ENCODE results near the gene RAX2. TPM values are rescaled to one million over a fixed set of nuclear protein-coding genes. Genes with fewer than 3 reads are reported as not detected.

The RAX2 gene
- total RNA-seq, 1 donor from 2014 or later: not detected

GRCh38 chr19:3774621-3775373 is 2.8 kb upstream of the RAX2 start:
- Histone ChIP-seq H3K27ac (no peak overlapping the region), H3K36me3 (no peaks in the 10 kb centered on the region), H3K9me3 (no peaks in the 10 kb centered on the region), H3K27me3 (no peaks in the 10 kb centered on the region), H3K4me3 (no peak overlapping the region), H3K4me1 (no peaks in the 10 kb centered on the region)
- ATAC-seq (no peak), DNase-seq (no peak)
- intact Hi-C loops (cut with DNase I): no loop called here
- TF ChIP-seq CTCF (IDR thresholded peaks at IDR 0.05): no peak

- Histone ChIP-seq H3K4me1 (no peaks in the 10 kb centered on the region), H3K9me3 (no peaks in the 10 kb centered on the region), H3K36me3 (no peaks in the 10 kb centered on the region), H3K27me3 (no peaks in the 10 kb centered on the region), H3K4me3 (no peak overlapping the region), H3K27ac (no peak overlapping the region)
- DNase-seq (no peak), ATAC-seq (no peak)
- intact Hi-C loops (cut with DNase I): no loop called here
- TF ChIP-seq CTCF (IDR thresholded peaks at IDR 0.05): no peak
Observed at GRCh38 chr19:3773814-3774515, 1.9 kb upstream of the RAX2 start.

GRCh38 chr19:3771000-3771905 is 775 bp downstream of the RAX2 start:
- no peak for DNase-seq
- ATAC-seq: no peak
- intact Hi-C loops (cut with DNase I): no loop called here
- H3K4me1 ChIP-seq: no peaks in the 10 kb centered on the region
- H3K4me3 ChIP-seq: no peak overlapping the region
- H3K27me3 ChIP-seq: no peaks in the 10 kb centered on the region
- no peak for TF ChIP-seq CTCF (IDR thresholded peaks at IDR 0.05)
- no peak overlapping the region for H3K27ac ChIP-seq
- H3K36me3 ChIP-seq: peaks cover 19% of the 10 kb centered on the region
- no peaks in the 10 kb centered on the region for H3K9me3 ChIP-seq

- Histone ChIP-seq H3K4me3 (no peak overlapping the region), H3K27me3 (no peaks in the 10 kb centered on the region), H3K4me1 (no peaks in the 10 kb centered on the region), H3K36me3 (peaks cover 28% of the 10 kb centered on the region), H3K9me3 (no peaks in the 10 kb centered on the region), H3K27ac (no peak overlapping the region)
- intact Hi-C loops (cut with DNase I): no loop called here
- DNase-seq (no peak), ATAC-seq (no peak)
- TF ChIP-seq CTCF (IDR thresholded peaks at IDR 0.05): no peak
Observed at GRCh38 chr19:3770136-3770999, 1.7 kb downstream of the RAX2 start.

- TF ChIP-seq CTCF (IDR thresholded peaks at IDR 0.05): no peak
- DNase-seq: no peak
- intact Hi-C loops (cut with DNase I): no loop called here
- no peak for ATAC-seq
- Histone ChIP-seq H3K27me3 (no peaks in the 10 kb centered on the region), H3K4me3 (no peak overlapping the region), H3K9me3 (no peaks in the 10 kb centered on the region), H3K27ac (no peak overlapping the region), H3K36me3 (peaks cover 33% of the 10 kb centered on the region), H3K4me1 (no peaks in the 10 kb centered on the region)
Observed at GRCh38 chr19:3769494-3769893, 2.5 kb downstream of the RAX2 start.

Data from upper lobe of right lung (tissue), 1 donor.